Hepatocyte (in vitro differentiated cells): ENCODE results near the gene ID3. TPM values are rescaled to one million over a fixed set of nuclear protein-coding genes. Genes with fewer than 3 reads are reported as not detected.

Experiments
- DNase-seq: peaks from one replicate; pipeline ENCODE4 v3.0.0-alpha.2; 2016; ENCODE audit warnings: low spot score
- H2AFZ ChIP-seq: fragments of 200-600 bp; sonication (generic); 2 replicates; pipeline ENCODE4 v1.6.0; 2016; ENCODE audit warnings: antibody characterized with exemption, mild to moderate bottlenecking
- H3K27ac ChIP-seq: fragments of 200-600 bp; sonication (generic); 2 replicates; pipeline ENCODE4 v1.5.1; 2016; ENCODE audit warnings: mild to moderate bottlenecking
- H3K27me3 ChIP-seq: fragments of 200-600 bp; sonication (generic); 2 replicates; pipeline ENCODE4 v1.6.1; 2016
- H3K36me3 ChIP-seq: fragments of 200-600 bp; sonication (generic); replicated peaks from 2 replicates; pipeline ENCODE4 v1.5.1; 2016; ENCODE audit warnings: low read depth; ENCODE audit not compliant: insufficient read depth
- H3K4me1 ChIP-seq: fragments of 200-600 bp; sonication (generic); 2 replicates; pipeline ENCODE4 v1.5.1; 2016; ENCODE audit warnings: mild to moderate bottlenecking, moderate library complexity; ENCODE audit not compliant: insufficient read depth
- H3K4me2 ChIP-seq: fragments of 200-600 bp; sonication (generic); 2 replicates; pipeline ENCODE4 v1.6.0; 2016
- H3K4me3 ChIP-seq: fragments of 200-600 bp; sonication (generic); 2 replicates; pipeline ENCODE4 v1.5.1; 2016; ENCODE audit warnings: mild to moderate bottlenecking
- H3K79me2 ChIP-seq: fragments of 200-600 bp; sonication (generic); 2 replicates; pipeline ENCODE4 v1.6.0; 2017; ENCODE audit warnings: mild to moderate bottlenecking
- H3K9me2 ChIP-seq: fragments of 200-600 bp; sonication (generic); replicated peaks from 2 replicates; pipeline ENCODE4 v1.6.0; 2017; ENCODE audit warnings: mild to moderate bottlenecking; ENCODE audit not compliant: insufficient read depth
- H3K9me3 ChIP-seq: fragments of 200-600 bp; sonication (generic); 2 replicates; pipeline ENCODE4 v1.5.1; 2016; ENCODE audit warnings: low read depth, mild to moderate bottlenecking
- H4K20me1 ChIP-seq: fragments of 200-600 bp; sonication (generic); 2 replicates; pipeline ENCODE4 v1.6.0; 2016; ENCODE audit warnings: mild to moderate bottlenecking; ENCODE audit not compliant: insufficient read depth, poor library complexity, severe bottlenecking
- CTCF ChIP-seq: fragments of 200-600 bp; sonication (generic); IDR thresholded peaks from 2 replicates; pipeline ENCODE4 v1.5.1; 2016; ENCODE audit warnings: antibody characterized with exemption, mild to moderate bottlenecking; ENCODE audit not compliant: poor library complexity
- EZH2 ChIP-seq: fragments of 200-600 bp; sonication (generic); IDR thresholded peaks from 2 replicates; pipeline ENCODE4 v1.6.1; 2016; ENCODE audit warnings: antibody characterized with exemption, mild to moderate bottlenecking, borderline replicate concordance
- EZH2phosphoT487 ChIP-seq: fragments of 200-600 bp; sonication (generic); IDR thresholded peaks from one replicate; pipeline ENCODE4 v1.6.1; 2018; ENCODE audit warnings: antibody characterized with exemption, mild to moderate bottlenecking, low read depth, moderate library complexity; ENCODE audit not compliant: unreplicated experiment, severe bottlenecking
- WGBS: methylation state at CpG from one replicate; pipeline ENCODE4 v1.1.6; 2016; ENCODE audit warnings: low lambda C conversion rate; ENCODE audit errors: missing lambda C conversion rate; 5-methylcytosine and 5-hydroxymethylcytosine counted together
- polyA plus RNA-seq: library from polyadenylated mRNA; unstranded; fragments of >200 nt; fragmentation: Nextera tagmentation; extraction: Ambion mirVana; gene quantifications from 2 replicates; pipeline ENCODE4 v1.2.1, GENCODE V29; 2016
- total RNA-seq: library from RNA; depleted of rRNA; stranded (reverse); fragments of >200 nt; gene quantifications from 2 replicates; pipeline ENCODE4 v1.2.3, GENCODE V29; 2014

Gene ID3
- total and polyA plus RNA-seq, 2 experiments from 2014 or later, result 155 to 314 TPM

- DNase-seq, result no peak
- H3K4me3 ChIP-seq, result no peak overlapping the region
- H4K20me1 ChIP-seq, result no peaks in the 10 kb centered on the region
- H2AFZ ChIP-seq, result no peak overlapping the region
- 92% methylated on average over 2 of the region's 2 CpGs for WGBS
- no peaks in the 10 kb centered on the region for H3K9me2 ChIP-seq
- TF ChIP-seq EZH2phosphoT487 (no peak), EZH2 (no peak), CTCF (no peak)
- no peak overlapping the region for H3K4me2 ChIP-seq
- no peak overlapping the region for H3K27ac ChIP-seq
- H3K36me3 ChIP-seq, result no peaks in the 10 kb centered on the region
- no peaks in the 10 kb centered on the region for H3K79me2 ChIP-seq
- no peaks in the 10 kb centered on the region for H3K9me3 ChIP-seq
- H3K27me3 ChIP-seq, result no peaks in the 10 kb centered on the region
- H3K4me1 ChIP-seq, result peaks cover 28% of the 10 kb centered on the region
Observed at GRCh38 chr1:23574265-23574754, 15.0 kb upstream of the ID3 start.

GRCh38 chr1:23573574-23574182, 14.4 kb upstream of the ID3 start:
- H3K4me3 ChIP-seq, result no peak overlapping the region
- no peaks in the 10 kb centered on the region for H3K9me3 ChIP-seq
- H3K27ac ChIP-seq, result no peak overlapping the region
- WGBS, result 85% methylated on average over 4 of the region's 4 CpGs
- no peaks in the 10 kb centered on the region for H4K20me1 ChIP-seq
- no peak for DNase-seq
- H3K79me2 ChIP-seq, result no peaks in the 10 kb centered on the region
- no peaks in the 10 kb centered on the region for H3K9me2 ChIP-seq
- no peak for TF ChIP-seq CTCF
- TF ChIP-seq EZH2phosphoT487, result no peak
- TF ChIP-seq EZH2, result no peak
- peaks cover 31% of the 10 kb centered on the region for H3K4me1 ChIP-seq
- H2AFZ ChIP-seq, result no peak overlapping the region
- H3K36me3 ChIP-seq, result no peaks in the 10 kb centered on the region
- H3K27me3 ChIP-seq, result no peaks in the 10 kb centered on the region
- no peak overlapping the region for H3K4me2 ChIP-seq

GRCh38 chr1:23571465-23571864, 12.2 kb upstream of the ID3 start:
- TF ChIP-seq EZH2phosphoT487 (no peak), EZH2 (no peak), CTCF (no peak)
- peaks cover 15% of the 10 kb centered on the region for H3K4me1 ChIP-seq
- H4K20me1 ChIP-seq, result no peaks in the 10 kb centered on the region
- H3K27ac ChIP-seq, result no peak overlapping the region
- no peaks in the 10 kb centered on the region for H3K27me3 ChIP-seq
- no peaks in the 10 kb centered on the region for H3K36me3 ChIP-seq
- H3K79me2 ChIP-seq, result no peaks in the 10 kb centered on the region
- no peak overlapping the region for H3K4me2 ChIP-seq
- whole genome bisulfite sequencing, result 89% methylated on average over 3 of the region's 3 CpGs
- no peak overlapping the region for H2AFZ ChIP-seq
- no peaks in the 10 kb centered on the region for H3K9me2 ChIP-seq
- H3K4me3 ChIP-seq, result no peak overlapping the region
- H3K9me3 ChIP-seq, result no peaks in the 10 kb centered on the region
- no peak for DNase-seq
